Right lobe of liver (tissue), 6 donors: ENCODE data around the gene AHDC1. TPM values are rescaled to one million over a fixed set of nuclear protein-coding genes. Genes with fewer than 3 reads are reported as not detected.

Experiments used
- ATAC-seq, 4 donors: fragments of 200-7000 bp; cut with Tn5 transposase; one replicate each; pipeline ENCODE4 v1.9.1; 2020; ENCODE audit warnings: mild to moderate bottlenecking in 4 of 4, moderate library complexity in 4 of 4
- DNase-seq, 3 donors: peaks; one replicate each; pipeline ENCODE4 v3.0.0-alpha.2; 2020
- H3K27ac ChIP-seq, 3 donors: fragments of 200-600 bp; one replicate each; pipeline ENCODE4 v1.8.0; 2022
- H3K27me3 ChIP-seq, 2 donors: fragments of 200-600 bp; one replicate each; pipeline ENCODE4 v1.8.0; 2022
- H3K36me3 ChIP-seq, 4 donors: fragments of 200-600 bp; sonication (generic) in 1 of 4; one replicate each; pipeline versions ENCODE4 v1.5.1 to v1.8.0; 2017 to 2022; ENCODE audit warnings: control low read depth in 1 of 4
- H3K4me1 ChIP-seq, 4 donors: fragments of 200-600 bp; sonication (generic) in 1 of 4; one replicate each; pipeline versions ENCODE4 v1.5.1 to v1.8.0; 2017 to 2022; ENCODE audit warnings: control low read depth in 1 of 4
- H3K4me3 ChIP-seq, 3 donors: fragments of 200-600 bp; one replicate each; pipeline ENCODE4 v1.8.0; 2022
- H3K9me3 ChIP-seq, 4 donors: fragments of 200-600 bp; sonication (generic) in 1 of 4; one replicate each; pipeline versions ENCODE4 v1.5.1 to v1.8.0; 2017 to 2022; ENCODE audit warnings: control low read depth in 1 of 4
- POLR2A ChIP-seq: fragments of 450-650 bp; IDR thresholded peaks from one replicate; pipeline ENCODE4 v1.6.1; 2017; ENCODE audit warnings: antibody characterized with exemption, mild to moderate bottlenecking
- WGBS: methylation state at CpG from one replicate; pipeline ENCODE4 v1.1.6; 2018; ENCODE audit warnings: low coverage, low lambda C conversion rate; ENCODE audit not compliant: insufficient coverage; ENCODE audit errors: missing lambda C conversion rate; 5-methylcytosine and 5-hydroxymethylcytosine counted together
- intact Hi-C, 2 donors: fragments of 100-400 bp; cut with DNase I; formaldehyde crosslinking; loops; one replicate each; pipeline versions ENCODE4 v1.11.2 to v1.14.1; 2022
- total RNA-seq, 6 experiments: library from RNA; depleted of rRNA in 2 of 6; stranded (reverse); fragments of >200 nt in 2 of 6; fragmentation: NEBNext Ultra II Directional in 3 of 6; extraction: Animal tissue kit (Norgen Biotek cat#: 25700) in 3 of 6; gene quantifications; one replicate each; pipeline versions ENCODE4 v1.1.0 to v1.2.4, GENCODE V29; 2016 to 2023
- TF ChIP-seq, protein P1 (sequence below), 4 donors: fragments of 200-600 bp in 3 of 4; fragments of 450-650 bp in 1 of 4; IDR thresholded peaks; one replicate each; pipeline versions ENCODE4 v1.5.1 to v1.8.0; 2016 to 2022; ENCODE audit warnings: antibody characterized with exemption in 4 of 4, mild to moderate bottlenecking in 2 of 4
- donor health status: DM: no; HTN: yes; CAD: no.
- donor health status: DM: no; HTN: no; CAD: no.
- donor health status: DM: no; HTN: no; CAD: no.
- donor health status: DM: no; HTN: yes; CAD: no.
- donor health status: DM: no; HTN: yes; CAD: no.

Gene AHDC1
- total RNA-seq, 6 experiments from 2014 or later, result 5.5 to 21.3 (median 10.9) TPM

DNA sequence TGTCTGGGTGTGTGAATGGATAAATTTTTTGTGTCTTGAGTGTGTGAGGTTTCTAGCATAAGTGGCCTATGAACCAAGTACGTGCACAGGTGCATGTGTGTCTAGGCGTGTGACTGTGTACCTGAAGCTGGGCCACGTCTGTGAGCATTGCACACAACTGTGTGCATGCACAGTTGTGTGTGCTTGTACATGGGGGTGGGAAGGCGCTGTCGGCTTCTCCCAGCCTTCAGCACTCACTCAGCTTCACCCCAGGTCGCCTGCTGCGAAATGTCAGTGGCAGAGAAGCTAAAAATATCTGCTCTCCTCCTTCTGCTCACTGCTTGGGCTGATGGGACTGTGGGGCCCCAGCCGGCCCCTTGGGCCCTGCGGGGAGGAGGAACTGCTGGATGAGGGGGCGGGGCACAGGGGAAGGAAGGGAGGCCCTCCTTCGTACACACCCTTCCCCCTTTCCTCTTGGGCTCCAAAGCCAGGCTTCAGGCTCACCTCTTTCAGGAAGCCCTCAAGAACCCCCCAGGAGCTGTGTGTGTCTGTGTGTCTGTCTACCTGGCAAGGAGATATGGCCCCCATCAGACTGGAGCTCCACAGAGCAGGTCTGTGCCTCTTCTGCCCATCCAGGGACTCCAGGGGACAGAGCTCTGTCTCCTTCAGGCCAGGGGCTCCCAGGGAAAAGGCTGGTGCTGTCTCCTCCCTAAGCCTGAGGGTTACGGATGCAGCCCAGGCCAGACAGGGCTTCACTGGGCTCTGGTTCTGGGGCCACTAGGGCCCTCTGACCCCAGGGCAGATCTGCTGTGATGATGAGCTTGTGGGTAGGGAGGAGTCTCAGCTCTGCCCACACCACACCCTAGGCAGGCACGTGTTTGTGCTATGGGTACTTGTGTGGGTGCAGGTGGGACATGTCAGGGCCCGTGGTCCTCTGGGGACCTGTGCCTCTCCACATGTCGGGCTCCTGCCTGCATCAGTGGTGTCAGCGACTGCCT is 78.4 kb downstream of the AHDC1 start:
- peak overlapping the region in 1 of 3 donors; percentile 37 for H3K27ac ChIP-seq

DNA sequence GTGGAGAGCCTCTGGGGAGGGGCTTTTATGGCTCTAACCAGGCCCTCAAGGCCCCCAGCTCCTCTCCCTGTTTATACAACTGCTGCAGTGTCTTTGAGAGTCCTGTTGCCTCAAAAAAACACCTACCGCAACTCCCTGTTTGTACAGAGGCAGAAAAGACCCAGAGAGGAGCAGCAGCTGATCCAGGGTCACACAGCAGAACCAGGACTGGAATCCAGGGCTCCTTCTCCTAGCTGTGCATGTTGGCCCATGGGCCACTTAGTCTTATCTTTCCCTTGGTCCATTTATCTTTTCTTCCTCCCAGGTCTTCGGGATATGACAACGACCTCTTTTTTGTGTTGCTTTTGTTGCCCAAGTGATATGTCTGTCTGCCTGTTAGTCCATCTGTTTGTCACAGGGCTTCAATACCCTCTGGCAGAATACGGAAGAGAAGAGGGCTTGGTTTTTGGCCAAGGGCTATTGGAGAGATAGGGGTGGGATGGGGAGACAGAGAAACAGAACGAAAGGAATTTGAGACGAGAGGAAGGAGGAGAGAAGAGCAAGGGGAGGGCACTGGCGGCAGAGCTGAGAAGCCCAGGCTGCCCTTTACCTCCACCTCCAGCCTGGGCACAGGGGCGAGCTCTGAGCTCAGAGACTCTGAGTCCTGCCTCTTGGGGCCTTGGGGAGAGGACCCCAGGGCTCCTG is 80.5 kb downstream of the AHDC1 start:
- TF ChIP-seq, protein P1, sequence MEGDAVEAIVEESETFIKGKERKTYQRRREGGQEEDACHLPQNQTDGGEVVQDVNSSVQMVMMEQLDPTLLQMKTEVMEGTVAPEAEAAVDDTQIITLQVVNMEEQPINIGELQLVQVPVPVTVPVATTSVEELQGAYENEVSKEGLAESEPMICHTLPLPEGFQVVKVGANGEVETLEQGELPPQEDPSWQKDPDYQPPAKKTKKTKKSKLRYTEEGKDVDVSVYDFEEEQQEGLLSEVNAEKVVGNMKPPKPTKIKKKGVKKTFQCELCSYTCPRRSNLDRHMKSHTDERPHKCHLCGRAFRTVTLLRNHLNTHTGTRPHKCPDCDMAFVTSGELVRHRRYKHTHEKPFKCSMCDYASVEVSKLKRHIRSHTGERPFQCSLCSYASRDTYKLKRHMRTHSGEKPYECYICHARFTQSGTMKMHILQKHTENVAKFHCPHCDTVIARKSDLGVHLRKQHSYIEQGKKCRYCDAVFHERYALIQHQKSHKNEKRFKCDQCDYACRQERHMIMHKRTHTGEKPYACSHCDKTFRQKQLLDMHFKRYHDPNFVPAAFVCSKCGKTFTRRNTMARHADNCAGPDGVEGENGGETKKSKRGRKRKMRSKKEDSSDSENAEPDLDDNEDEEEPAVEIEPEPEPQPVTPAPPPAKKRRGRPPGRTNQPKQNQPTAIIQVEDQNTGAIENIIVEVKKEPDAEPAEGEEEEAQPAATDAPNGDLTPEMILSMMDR (IDR thresholded peaks at IDR 0.05), result no peak
- no peak for TF ChIP-seq POLR2A
- H3K4me3 ChIP-seq, result no peak overlapping the region
- WGBS, result 68% methylated on average over 7 of the region's 8 CpGs
- no peaks in the 10 kb centered on the region for H3K9me3 ChIP-seq
- H3K4me1 ChIP-seq, result peaks cover 0 to 16% (median 5%) of the 10 kb centered on the region in 4 donors
- H3K27ac ChIP-seq, result no peak overlapping the region
- intact Hi-C loops, result no loop called here
- no peak for DNase-seq
- no peaks in the 10 kb centered on the region for H3K36me3 ChIP-seq
- no peak for ATAC-seq
- H3K27me3 ChIP-seq, result no peaks in the 10 kb centered on the region

More for the DNA sequence above, 78.4 kb downstream of the AHDC1 start:
- Histone ChIP-seq H3K36me3 (no peaks in the 10 kb centered on the region), H3K27me3 (no peaks in the 10 kb centered on the region), H3K9me3 (no peaks in the 10 kb centered on the region), H3K4me1 (peaks cover 0 to 11% (median 2%) of the 10 kb centered on the region in 4 donors), H3K4me3 (peak overlapping the region in 1 of 3 donors; percentile 6)
- ATAC-seq (peak; percentile 12 to 68 (median 58)), DNase-seq (peak in 1 of 3 donors; percentile 53)
- intact Hi-C loops, result no loop called here
- TF ChIP-seq, protein P1 (IDR thresholded peaks at IDR 0.05), result no peak
- TF ChIP-seq POLR2A, result no peak
- WGBS, result 46% methylated on average over 7 of the region's 16 CpGs

DNA sequence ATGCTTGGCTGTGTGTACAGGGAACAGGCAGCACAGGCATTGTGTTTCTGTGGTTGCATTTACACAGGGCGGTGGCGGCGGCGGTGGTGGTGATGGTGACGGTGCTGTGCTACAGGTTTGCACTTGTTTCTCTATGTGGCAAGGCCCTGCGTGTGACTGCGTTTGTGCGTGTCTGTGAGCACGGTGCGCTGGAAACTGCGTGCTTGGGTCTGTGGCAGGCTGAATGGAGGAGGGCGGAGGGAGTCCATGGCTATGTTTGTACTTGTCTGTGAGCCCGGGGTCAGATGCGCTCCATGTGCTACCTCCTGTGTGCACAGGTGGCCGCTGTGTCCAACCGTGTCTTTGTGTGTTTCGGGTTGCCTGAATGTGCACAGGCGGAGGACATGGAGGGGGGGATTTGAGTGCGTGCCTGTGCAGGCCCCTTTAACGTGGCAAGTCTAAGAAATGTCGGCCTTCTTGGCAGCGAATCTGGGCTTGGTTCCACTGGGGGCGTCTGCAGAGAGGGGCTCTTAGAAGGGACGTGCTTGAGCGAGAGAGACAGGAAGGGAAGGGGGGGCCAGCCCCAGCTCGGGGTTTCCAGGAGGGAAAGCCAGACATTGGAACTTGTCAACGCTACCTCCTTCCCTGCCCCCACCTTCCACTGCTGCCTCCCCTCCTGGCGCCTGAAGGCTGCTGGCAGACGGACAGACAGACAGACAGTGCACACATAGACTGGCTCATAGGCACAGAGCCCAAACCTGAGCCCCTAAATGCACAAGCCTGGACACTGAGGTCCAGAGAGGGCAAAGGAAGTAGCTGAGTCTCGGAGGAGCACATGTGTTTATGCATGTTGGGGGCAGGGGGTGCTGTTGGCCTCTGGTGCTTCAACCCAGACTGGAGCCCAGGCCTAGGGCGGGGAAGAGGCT is 81.3 kb downstream of the AHDC1 start:
- Histone ChIP-seq H3K4me3 (no peak overlapping the region), H3K27ac (no peak overlapping the region)

More for the DNA sequence above, 81.3 kb downstream of the AHDC1 start:
- H3K9me3 ChIP-seq, result no peaks in the 10 kb centered on the region
- no peaks in the 10 kb centered on the region for H3K27me3 ChIP-seq
- 49% methylated on average over 9 of the region's 31 CpGs for WGBS
- H3K4me1 ChIP-seq, result peaks cover 0 to 10% (median 4%) of the 10 kb centered on the region in 4 donors
- TF ChIP-seq POLR2A, result no peak
- TF ChIP-seq, protein P1 (IDR thresholded peaks at IDR 0.05), result no peak
- no peak for DNase-seq
- no peaks in the 10 kb centered on the region for H3K36me3 ChIP-seq
- no peak for ATAC-seq
- intact Hi-C loops, result no loop called here
